HG03103 (cell line): ENCODE measurements around the gene AKR1C3.
"Not testable (repeated sequence)": the region's sequence is repeated elsewhere in the genome, so short reads cannot be mapped to it uniquely, and the experiment has no call there.

Source experiments
- ATAC-seq: cut with Tn5 transposase; IDR thresholded peaks from one replicate; pipeline ENCODE4 v1.9.1; 2021; ENCODE audit warnings: low read depth; ENCODE audit not compliant: unreplicated experiment

AKR1C3 gene

DNA sequence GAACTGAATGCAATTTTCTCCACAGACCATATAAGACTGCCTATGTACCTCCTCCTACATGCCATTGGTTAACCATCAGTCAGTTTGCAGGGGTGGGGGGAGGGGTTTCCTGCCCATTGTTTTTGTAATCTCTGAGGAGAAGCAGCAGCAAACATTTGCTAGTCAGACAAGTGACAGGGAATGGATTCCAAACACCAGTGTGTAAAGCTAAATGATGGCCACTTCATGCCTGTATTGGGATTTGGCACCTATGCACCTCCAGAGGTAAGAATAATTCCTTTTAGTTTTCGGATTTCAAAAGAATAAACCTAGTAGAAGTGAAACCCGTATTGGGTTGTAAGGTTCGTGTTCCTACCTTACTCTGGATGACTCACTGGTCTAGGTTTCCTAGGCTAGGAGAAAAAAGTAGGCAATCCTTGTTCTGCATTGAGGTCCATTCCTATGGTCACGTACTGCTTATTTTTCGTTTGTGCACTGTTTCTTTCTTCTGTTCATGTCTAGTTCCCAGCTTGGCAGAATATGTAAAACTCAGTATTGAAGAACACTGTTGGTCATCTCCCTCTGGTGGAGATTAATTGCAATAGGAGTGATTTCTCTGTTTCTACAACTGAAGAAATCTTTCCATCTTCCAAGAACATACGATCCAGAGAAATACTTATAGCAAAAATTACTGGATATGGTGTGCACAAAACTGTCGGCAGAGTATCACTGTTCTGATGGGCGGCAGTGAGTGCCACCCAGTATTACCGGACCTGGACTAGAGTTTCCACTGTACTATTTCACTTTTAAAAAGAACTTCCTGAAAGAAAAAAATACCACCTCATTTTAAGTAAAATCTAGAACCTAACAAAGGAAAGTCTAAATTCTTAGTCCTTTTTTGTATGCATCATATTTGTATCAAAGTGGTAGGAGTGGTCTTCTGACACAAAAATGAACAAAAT lies at the start of gene AKR1C3:
TSS of gene AKR1C3 (plus strand) at position 150 of the 941 bp plus-strand sequence. CDS start at position 181, 31 bp downstream.
- no peak for ATAC-seq

- no peak for ATAC-seq
Observed at GRCh38 chr10:5045095-5045494, 49.1 kb upstream of the AKR1C3 start.

- ATAC-seq, result no peak
Observed at GRCh38 chr10:5046410-5046809, 47.8 kb upstream of the AKR1C3 start.

- ATAC-seq, result not testable (repeated sequence)
Observed at GRCh38 chr10:5047055-5047454, 47.2 kb upstream of the AKR1C3 start.

DNA sequence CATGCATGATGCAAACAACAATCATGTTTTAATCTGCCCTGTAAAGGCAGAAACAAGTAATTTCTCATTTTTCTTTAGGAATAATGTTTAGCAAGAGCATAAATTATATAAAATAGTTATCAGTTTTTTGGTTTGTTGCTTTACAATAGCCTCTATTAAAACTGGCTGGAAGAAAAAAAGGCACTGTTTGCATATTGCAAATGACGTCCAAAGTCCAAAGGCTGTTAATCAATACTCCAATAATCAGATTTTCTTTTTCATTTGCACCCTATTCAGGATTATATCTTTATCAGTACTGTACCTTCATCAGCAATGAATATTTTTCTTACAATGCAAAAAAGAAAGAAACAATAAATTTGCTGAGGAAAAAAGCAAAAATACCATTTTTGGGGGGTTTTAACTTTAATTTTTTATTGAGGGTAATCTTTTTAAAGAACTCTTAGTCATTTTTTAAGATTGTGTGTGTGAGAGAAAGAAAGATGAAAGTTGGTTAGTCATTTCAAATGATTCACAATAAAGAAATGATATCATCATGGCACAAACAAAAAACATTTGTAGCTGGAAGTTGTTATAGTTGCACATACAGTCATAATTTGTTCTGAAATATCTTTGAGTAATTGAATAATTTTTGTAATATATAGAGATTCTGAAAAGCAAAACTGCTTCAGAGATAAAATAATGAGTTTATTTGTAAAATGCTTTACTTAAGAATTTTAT lies 46.1 kb upstream of the AKR1C3 start:
- no peak for ATAC-seq

- not testable (repeated sequence) for ATAC-seq
Observed at GRCh38 chr10:5052951-5053500, 41.2 kb upstream of the AKR1C3 start.

- ATAC-seq, result not testable (repeated sequence)
Observed at GRCh38 chr10:5054831-5055230, 39.4 kb upstream of the AKR1C3 start.

DNA sequence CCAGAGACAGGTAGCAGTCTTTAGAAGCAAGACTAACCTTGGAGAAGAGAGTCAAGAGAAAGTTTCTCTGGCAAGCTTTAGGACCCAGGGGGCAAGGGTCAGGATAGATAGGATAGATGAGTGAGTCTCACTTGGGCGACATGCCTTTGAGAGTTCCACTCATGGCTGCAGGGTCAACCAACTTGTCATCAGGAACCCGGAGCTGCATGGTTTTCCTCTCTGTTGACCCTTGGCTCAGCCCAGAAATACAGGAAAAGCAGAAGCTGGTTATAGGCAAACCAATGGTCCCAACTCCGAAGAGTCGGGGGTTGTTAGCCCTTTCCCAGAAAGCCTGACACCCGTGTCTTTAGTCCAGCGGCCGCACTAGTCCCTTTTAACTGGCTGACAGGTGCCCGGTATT lies 34.9 kb upstream of the AKR1C3 start:
- ATAC-seq, result not testable (repeated sequence)

DNA sequence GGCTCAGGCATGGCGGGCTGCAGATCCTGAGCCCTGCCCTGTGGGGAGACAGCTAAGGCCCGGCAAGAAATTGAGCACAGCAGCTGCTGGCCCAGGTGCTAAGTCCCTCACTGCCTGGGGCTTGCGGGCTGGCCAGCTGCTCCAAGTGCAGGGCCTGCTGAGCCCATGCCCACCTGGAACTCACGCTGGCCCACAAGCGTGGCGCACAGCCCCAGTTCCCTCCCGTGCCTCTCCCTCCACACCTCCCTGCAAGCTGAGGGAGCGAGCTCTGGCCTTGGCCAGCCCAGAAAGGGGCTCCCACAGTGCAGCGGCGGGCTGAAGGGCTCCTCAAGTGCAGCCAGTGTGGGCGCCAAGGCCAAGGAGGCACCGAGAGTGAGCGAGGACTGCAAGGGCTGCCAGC lies 33.4 kb upstream of the AKR1C3 start:
- not testable (repeated sequence) for ATAC-seq

GRCh38 chr10:5064656-5065055 lies 29.6 kb upstream of the AKR1C3 start:
- no peak for ATAC-seq

GRCh38 chr10:5068274-5068984 lies 25.8 kb upstream of the AKR1C3 start:
- no peak for ATAC-seq

DNA sequence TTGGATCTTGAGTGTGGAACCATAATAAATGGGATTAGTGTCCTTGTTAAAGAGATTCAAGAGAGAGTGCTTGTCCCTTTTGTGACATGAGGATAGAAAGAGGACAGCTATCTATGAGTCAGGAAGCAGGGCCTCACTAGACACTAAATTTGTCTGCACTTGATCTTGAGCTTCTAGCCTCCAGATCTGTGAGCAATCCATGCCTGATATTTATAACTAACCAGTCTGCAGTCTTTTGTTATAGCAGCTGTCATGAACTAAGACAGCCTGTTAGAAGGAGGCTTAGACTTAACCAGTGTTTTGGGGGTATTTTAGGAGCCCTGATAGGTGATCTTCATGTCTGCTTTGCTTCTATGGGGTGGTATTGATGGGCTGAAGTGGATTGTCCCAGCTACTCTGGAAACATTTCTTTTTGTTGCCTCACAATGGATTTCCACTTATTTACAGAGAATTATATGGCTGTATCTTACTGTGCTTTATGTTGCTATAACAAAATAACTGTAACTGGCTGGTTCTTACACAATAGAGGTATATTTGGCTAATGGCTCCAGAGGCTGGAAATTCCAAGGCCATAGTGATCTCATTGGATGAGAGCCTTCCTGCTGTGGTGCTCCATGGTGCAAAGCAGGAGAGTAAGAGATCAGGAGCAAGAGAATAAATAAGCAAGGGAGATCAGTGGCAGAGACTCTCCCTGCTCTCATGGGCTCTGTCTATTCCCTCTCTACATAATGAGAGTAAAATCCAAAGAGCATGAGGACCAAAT lies 23.4 kb upstream of the AKR1C3 start:
- ATAC-seq, result no peak

DNA sequence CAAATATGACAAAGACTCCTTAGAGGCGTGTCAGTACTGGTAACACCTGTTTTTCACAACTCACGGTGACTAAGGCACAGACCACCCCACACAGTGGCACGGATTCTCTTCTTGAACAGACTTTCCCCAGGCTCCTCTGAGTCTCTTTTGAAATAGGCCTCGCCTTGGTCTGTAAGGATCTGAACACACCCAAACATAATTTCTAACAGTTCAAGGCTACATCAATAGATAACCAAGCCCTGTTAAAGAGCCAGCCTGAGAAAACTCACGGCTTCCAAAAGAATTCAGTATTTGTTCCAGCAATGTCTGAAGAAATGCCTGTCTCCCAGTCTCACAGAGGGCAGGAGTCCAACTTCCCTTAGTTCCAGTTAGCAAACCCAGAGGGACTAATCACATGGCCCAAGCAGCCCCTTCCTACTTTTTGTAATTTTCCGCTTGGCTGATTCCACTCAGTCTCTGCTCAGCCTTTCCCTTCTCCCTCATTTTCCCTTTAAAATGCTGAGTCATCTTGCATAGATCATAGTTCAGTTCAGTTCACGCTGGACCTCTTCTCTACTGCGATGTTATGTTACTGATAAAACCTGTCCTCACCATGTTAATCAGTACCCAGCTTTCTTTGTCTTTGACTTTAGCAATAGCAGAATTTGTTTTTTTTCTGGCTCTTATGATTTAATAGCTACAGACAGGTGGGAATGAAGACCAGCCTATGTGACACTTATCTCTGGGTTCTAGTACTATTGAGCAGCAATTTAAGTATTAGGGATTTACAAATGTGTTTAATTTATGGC lies 22.6 kb upstream of the AKR1C3 start:
- ATAC-seq, result no peak

- ATAC-seq, result no peak
Observed at GRCh38 chr10:5073659-5074058, 20.6 kb upstream of the AKR1C3 start.

- ATAC-seq, result no peak
Observed at GRCh38 chr10:5076615-5077014, 17.6 kb upstream of the AKR1C3 start.

DNA sequence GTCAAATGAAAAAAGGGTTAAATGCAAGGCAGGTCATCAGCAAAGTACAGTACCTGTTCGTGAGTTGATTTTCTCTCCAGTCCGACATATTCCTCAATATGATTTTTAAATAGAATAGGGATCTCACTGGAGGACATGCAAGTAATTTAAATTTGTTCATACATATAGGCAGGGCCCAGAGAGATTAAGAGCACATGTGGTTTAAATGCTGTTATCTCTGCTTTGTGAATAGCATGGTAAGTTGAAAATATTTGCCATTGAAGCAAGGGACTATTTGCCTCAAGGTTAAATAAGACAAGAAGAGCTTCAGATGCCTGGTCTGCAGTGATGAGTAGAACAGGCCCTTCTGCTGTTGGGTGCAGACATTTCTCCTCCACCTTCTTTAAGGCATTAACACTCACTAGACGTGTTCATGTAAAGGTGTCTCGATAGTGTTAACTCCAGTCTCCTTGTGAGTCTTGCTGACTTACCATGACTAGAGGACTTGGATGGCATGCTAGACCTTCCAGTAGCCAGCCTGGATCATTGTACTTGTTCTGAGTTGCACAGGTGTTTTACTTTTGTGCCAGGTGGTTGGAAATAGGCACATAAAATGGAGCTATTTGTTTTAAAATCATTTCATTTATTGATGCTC lies 15.6 kb upstream of the AKR1C3 start:
- ATAC-seq, result no peak

- no peak for ATAC-seq
Observed at GRCh38 chr10:5079306-5079830, 14.8 kb upstream of the AKR1C3 start.

- ATAC-seq, result no peak
Observed at GRCh38 chr10:5079836-5080235, 14.4 kb upstream of the AKR1C3 start.
